NCI-H146 (cell line): Measurements from ENCODE around the gene ZNF384.
A peak's percentile ranks its signal among the peaks of the same experiment; 100 is the strongest.
"Not testable (repeated sequence)": the region's sequence is repeated elsewhere in the genome, so short reads cannot be mapped to it uniquely, and the experiment has no call there.

Experiments
- DNase-seq: peaks from one replicate; lab custom pipeline; 2025; lab: John Stamatoyannopoulos, UW

ZNF384 gene

GRCh38 chr12:6688999-6689882 is at the start of gene ZNF384:
Gene ZNF384 (minus strand): TSS chr12:6689375. CDS start chr12:6679520, 9,855 bp downstream.
- DNase-seq, result peak; percentile 100

- DNase-seq, result no peak
These were observed 47.6 kb upstream of the ZNF384 start for GRCh38 chr12:6736754-6737153.

GRCh38 chr12:6735448-6736191 is 46.4 kb upstream of the ZNF384 start:
- peak; percentile 75 for DNase-seq

DNA sequence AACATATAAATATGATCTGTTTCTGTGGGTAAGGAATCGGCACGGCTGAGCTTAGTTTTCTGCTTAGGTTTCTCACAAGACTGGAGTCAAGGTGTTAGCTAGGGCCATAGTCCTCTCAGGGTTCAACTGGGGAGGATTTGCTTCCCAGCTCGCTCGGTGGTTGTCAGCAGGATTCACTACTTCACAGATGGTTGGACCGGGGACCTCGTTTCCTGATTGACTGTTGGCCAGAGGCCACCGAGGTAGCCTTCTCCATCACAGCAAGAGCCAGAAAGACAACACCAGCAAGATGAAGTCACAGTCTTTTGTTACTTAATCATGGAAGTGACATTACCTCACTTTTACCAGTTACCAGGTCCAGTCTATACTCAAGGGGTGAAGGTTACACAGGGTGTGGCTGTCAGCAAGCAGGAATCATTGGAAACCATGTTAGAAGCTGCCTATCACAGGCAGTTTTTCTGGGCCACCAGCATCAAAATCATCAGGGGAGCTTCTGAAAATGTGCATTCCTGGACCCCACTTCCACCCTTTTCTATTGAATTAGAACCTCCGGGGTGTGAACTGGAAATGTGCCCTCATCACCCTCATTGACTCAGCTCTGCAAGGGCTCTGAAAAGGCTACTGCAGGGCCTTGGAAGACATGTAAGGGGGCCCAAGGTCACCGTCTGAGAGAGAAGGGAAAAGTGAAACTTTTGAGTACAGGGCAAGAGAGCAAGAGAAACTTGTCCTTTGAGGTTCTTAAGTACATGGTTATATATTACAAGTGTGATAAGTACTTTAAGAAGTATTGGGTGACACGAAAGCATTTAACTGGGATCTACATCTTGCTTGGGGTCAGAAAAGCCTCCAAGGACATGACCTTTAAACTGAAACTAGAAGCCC is 45.6 kb upstream of the ZNF384 start:
- DNase-seq, result no peak

DNA sequence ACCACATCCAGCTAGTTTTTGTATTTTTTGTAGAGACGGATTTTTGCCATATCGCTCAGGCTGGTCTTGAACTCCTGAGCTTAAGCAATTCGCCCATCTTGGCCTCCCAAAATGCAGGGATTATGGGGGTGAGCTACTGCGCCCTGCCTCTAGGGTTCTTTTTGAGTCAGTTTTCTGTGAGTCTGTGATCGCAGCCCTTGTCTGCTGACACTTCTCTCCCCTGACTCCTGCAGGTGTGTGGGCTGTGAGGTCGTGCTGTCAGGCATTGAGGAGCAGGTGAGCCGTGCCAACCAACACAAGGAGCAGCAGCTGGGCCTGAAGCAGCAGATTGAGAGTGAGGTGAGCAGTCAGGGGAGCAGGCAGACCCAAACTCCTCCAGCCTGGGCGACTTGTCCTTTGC is 41.0 kb upstream of the ZNF384 start:
- no peak for DNase-seq

GRCh38 chr12:6729186-6729585 is 40.0 kb upstream of the ZNF384 start:
- no peak for DNase-seq

DNA sequence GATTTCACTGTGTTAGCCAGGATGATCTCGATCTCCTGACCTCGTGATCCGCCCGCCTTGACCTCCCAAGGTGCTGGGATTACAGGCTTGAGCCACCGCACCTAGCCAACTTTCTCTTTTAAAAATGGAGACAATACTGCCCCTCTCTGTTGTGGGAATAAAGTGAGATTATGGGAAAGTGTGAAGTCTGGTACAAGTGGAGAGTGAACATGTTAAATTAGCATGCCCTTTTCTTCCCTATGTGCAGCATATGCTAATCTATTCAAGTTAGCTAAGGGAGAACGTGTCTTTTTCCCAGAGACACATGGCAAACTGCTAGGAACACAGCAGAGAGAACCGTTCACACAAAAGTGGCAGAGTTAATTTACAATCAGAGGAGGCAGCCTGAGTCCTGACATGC is 36.2 kb upstream of the ZNF384 start:
- no peak for DNase-seq

- peak; percentile 82 for DNase-seq
These were observed 35.2 kb upstream of the ZNF384 start for GRCh38 chr12:6724409-6724797.

DNA sequence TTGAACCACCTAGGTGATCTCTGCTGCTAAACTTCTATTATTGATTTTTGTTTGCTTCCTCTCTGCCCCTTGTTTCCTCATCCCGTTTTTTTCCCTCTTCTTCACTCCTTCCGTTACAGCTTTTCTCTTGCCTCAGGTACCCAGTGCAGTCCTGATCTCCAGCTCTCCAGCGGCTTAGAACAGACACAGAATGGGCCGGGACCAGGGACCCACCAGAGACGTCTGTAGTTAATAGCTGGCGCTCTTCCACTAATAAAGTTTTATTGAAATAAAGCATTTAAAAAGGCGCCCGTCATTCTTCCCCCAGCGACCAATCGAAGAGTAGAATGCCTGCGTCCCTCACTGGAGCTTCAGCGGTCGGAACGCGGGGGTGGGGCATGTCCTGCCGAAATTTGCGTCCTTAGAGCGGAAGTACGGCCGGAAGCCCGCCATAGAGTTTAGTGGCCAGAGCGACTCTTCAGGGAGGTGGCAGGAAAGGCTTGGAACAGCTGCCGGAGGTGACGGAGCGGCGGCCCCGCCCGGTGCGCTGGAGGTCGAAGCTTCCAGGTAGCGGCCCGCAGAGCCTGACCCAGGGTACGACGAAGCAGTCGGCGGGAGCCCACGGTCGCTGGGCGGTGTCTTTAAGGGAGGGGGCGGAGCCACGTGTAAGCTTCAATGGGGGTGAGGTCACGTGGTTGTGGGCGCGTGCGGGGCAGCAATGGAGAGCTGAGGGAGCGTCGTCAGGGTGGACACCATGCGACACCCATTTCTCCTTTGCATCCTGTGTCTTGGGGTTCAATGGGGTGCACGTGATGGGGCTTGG is 34.6 kb upstream of the ZNF384 start, which contains the start of gene COPS7A:
TSS of gene COPS7A (plus strand) at position 440 of the 802 bp plus-strand sequence. CDS start 611 bp downstream, outside the sequence.
- peak; percentile 100 for DNase-seq

DNA sequence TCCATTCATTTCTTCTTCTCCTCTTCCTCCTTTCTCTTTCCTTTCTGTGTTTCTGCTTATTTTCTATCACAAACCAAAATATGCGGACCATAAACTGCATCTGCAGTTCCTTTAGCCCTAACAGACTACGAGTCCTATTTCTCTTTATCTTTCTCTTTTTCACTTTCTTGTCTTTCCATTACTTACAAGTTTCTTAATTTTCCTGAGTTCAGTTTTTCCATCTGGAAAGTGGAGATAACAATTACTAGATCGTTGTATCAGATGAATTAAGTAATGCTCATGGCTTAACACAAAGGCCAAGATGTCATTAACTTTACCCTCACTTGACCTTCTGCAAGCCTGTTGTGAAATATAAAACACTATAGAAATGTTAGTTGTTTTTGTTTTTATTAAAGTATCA is 33.7 kb upstream of the ZNF384 start:
- no peak for DNase-seq

DNA sequence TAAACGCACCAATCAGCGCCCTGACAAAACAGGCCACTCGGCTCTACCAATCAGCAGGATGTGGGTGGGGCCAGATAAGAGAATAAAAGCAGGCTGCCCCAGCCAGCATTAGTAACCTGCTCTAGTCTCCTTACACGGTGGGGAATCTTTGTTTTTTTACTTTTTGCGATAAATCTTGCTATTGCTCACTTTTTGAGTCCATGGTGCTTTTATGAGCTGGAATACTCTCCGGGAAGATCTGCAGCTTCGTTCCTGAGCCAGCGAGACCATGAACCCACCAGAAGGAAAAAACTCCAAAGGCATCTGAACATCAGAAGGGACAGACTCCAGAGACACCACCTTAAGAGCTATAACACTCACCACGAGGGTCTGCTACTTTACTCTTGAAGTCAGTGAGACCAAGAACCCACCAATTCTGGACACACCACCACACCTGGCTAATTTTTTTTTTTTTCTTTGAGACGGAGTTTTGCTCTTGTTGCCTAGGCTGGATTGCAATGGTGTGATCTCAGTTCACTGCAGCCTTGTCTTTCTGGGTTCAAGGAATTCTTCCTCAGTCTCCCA is 27.8 kb upstream of the ZNF384 start:
- DNase-seq, result no peak

DNA sequence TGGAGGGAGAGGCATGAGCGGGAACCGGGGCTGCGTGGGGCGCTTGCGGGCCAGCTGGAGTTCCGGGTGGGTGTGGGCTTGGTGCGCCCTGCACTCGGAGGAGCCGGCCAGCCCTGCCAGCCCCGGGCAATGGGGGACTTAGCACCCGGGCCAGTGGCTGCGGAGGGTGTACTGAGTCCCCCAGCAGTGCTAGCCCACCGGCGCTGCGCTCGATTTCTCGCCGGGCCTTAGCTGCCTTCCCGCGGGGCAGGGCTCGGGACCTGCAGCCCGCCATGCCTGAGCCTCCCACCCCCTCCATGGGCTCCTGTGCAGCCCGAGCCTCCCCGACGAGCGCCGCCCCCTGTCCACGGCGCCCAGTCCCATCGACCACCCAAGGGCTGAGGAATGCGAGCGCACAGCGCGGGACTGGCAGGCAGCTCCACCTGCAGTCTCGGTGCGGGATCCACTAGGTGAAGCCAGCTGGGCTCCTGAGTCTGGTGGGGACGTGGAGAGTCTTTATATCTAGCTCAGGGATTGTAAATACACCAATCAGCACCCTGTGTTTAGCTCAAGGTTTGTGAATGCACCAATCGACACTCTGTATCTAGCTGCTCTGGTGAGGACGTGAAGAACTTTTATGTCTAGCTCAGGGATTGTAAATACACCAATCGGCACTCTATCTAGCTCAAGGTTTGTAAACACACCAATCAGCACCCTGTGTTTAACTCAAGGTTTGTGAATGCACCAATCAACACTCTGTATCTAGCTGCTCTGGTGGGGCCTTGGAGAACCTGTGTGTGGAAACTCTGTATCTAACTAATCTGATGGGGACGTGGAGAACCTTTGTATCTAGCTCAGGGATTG is 27.1 kb upstream of the ZNF384 start:
- DNase-seq, result not testable (repeated sequence)

- DNase-seq, result peak; percentile 18
These were observed 19.8 kb upstream of the ZNF384 start for GRCh38 chr12:6708960-6709394.

DNA sequence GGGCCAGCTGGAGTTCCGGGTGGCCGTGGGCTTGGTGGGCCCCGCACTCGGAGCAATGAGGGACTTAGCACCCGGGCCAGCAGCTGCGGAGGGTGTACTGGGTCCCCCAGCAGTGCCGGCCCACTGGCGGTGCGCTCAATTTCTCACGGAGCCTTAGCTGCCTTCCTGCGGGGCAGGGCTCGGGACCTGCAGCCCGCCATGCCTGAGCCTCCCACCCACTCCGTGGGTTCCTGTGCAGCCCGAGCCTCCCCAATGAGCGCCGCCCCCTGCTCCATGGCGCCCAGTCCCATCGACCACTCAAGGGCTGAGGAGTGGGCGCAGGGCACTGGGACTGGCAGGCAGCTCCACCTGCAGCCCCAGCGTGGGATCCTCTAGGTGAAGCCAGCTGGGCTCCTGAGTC is 19.2 kb upstream of the ZNF384 start:
- DNase-seq, result not testable (repeated sequence)

DNA sequence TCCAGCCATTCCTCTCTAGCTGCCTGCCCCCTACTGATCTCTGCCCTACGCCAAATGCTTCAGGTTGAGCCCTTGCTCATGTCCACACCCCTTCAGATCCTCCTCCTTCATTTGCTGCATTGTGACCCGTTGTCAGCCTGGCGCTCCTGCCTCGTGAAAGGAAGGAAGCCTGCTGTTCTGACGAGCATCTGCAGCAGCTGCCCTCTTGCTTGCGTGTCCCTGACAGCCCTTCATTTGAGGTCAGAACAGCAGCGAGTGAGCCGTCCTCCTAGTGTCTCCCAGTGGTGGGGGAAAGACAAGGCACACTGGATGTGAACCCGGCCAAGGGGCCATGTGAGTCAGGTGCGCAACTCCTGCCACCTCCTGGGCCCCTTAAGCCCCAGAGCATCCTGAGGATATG is 14.5 kb upstream of the ZNF384 start:
- DNase-seq, result peak; percentile 92

GRCh38 chr12:6701078-6701768 is 12.0 kb upstream of the ZNF384 start:
- DNase-seq, result no peak

GRCh38 chr12:6700646-6701051 is 11.5 kb upstream of the ZNF384 start, which contains the start of gene PIANP:
Gene PIANP (minus strand): TSS chr12:6700815. CDS start chr12:6698061, 2,754 bp downstream.
- DNase-seq, result peak; percentile 79

DNA sequence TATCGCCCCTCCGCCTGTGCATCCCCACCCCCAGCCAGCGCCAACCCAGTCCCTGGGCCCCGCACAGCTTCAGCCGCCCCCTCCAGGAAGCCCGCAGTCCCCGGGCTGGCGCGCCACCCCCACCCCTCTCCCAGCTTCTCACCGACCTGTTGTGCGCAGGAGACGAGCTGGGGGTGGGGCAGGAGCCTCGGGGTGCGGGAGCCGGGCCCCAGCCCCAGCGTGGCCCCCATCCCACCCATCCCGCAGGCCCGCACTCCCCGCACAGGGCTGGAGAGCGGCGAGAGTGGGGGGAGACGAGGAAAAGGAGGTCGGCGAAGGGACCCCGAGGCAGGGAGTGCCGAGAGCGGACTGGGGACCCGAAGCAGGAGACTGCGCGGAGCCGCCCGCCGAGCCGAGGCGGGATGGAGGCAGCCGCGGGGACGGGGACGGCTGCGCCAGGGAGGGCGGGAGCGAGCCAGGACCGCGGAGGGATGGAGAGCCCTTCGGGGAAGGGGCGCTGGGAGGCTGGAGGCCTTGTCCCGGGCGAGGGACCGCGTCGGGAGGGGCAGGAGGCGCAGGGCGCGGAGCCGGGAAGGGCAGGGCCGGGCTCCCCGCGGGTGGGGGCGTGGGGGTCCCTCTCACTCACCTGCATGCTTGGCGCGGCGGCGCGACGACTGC is 10.9 kb upstream of the ZNF384 start:
- peak; percentile 64 for DNase-seq
